HG03196 (cell line): ENCODE measurements around the gene CHD3.

Experiments
- ATAC-seq: cut with Tn5 transposase; IDR thresholded peaks from one replicate; pipeline ENCODE4 v1.9.1; 2021; ENCODE audit not compliant: unreplicated experiment

The CHD3 gene

DNA sequence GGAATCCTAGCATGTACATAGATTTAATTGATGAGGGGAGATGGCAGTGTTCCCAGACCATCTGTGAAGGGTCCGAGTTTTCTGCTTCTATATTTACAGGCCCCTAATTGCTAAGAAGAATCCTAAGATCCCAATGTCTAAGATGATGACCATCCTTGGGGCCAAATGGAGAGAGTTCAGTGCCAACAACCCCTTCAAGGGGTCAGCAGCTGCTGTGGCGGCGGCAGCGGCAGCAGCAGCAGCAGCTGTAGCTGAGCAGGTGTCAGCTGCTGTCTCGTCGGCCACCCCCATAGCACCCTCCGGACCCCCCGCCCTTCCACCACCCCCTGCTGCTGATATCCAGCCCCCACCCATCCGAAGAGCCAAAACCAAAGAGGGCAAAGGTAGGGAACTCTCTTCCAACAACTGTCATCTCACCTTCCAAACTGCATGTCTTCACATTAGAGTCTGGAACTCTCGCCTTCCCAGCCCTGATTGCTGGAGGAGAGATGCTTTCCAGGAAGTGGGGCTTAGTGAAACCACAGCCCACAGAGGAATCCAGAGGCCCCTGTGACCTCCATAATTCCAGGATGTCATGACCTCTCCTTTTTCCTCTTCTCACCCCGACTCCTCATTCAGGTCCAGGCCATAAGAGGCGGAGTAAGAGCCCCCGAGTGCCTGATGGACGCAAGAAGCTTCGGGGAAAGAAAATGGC lies 4.7 kb downstream of the CHD3 start:
- no peak for ATAC-seq

DNA sequence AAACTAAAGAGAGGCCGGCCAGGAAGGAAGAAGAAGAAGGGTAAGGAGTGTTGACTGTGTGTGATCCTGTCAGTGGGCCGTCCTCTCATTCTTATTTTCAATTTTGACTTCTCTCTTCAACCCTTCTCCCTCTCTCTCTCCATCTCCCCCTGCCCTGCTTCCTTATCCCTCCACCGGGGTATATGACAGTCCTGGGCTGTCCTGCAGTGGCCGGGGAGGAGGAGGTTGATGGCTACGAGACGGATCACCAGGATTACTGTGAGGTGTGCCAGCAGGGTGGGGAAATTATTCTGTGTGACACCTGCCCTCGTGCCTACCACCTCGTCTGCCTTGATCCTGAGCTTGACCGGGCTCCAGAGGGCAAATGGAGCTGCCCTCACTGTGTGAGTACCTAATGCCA lies 5.6 kb downstream of the CHD3 start:
- no peak for ATAC-seq

GRCh38 chr17:7894866-7895265 lies 6.3 kb downstream of the CHD3 start:
- ATAC-seq: no peak

DNA sequence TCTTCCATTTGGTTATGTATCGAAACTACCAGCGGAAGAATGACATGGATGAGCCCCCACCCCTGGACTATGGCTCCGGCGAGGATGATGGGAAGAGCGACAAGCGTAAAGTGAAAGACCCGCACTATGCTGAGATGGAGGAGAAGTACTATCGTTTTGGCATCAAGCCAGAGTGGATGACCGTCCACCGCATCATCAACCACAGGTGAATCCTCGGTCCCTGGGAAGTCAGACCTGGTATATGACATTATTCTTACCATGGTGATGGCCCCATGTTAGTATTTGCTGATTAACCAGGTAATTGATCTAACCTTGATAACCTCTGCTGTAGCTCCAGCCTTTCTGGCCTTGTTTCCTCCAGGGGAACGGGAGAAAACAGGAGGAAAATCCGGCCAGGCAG lies 8.5 kb downstream of the CHD3 start:
- no peak for ATAC-seq

GRCh38 chr17:7897773-7898172 lies 9.2 kb downstream of the CHD3 start:
- ATAC-seq: no peak

GRCh38 chr17:7903154-7904103 lies 14.8 kb downstream of the CHD3 start:
- no peak for ATAC-seq

DNA sequence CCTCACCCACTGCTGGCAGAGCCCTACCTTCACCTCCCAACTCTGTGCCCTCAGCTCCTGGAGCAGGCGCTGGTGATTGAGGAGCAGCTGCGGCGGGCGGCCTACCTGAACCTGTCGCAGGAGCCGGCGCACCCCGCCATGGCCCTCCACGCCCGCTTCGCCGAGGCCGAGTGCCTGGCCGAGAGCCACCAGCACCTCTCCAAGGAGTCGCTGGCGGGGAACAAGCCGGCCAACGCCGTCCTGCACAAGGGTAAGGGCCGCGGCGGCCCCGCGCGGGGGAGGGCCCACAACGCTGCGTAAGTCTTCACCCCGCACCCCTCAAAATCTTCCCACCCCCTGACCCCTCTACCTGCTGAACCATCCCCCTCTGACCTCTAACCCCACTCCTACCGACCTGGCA lies 20.5 kb downstream of the CHD3 start:
- ATAC-seq: no peak

DNA sequence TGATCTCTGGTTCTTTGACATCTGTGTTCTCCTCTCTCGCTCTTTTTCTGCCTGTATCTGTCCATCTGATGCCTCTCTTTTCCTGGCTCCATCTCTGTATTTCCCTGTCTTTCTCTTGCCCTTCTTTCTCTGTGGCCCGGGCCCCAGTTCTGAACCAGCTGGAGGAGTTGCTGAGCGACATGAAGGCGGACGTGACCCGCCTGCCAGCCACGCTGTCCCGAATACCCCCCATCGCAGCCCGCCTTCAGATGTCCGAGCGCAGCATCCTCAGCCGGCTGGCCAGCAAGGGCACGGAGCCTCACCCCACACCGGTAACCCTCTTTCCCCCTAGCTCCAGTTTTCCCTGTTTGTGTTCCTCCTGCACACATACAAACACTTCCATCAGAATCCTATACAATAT lies 21.7 kb downstream of the CHD3 start:
- ATAC-seq: no peak

GRCh38 chr17:7910711-7911110 lies 22.1 kb downstream of the CHD3 start:
- no peak for ATAC-seq

DNA sequence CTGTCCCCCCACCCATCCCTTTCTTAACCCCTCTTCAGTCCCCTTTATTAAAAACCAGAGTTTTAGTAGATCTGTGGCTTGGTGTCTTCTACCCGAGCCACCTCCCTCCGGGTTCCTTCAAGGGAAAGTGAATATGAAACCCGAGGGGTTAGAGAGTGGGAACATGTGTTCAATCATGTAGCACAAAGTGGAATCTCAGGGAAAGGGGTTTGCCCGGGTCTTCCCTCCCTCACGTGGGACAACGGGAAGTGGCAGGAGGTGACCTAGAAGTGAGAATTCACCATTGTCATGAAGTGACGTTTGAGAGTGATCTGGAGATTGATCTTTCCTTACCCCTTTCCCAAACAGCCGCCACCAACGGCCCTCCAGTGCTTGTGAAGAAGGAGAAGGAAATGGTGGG lies 22.5 kb downstream of the CHD3 start:
- no peak for ATAC-seq

- no peak for ATAC-seq
These were observed 24.4 kb downstream of the CHD3 start for GRCh38 chr17:7912927-7913524.

- ATAC-seq: peak; percentile 10
These were observed 26.6 kb downstream of the CHD3 start for GRCh38 chr17:7915179-7915610.

DNA sequence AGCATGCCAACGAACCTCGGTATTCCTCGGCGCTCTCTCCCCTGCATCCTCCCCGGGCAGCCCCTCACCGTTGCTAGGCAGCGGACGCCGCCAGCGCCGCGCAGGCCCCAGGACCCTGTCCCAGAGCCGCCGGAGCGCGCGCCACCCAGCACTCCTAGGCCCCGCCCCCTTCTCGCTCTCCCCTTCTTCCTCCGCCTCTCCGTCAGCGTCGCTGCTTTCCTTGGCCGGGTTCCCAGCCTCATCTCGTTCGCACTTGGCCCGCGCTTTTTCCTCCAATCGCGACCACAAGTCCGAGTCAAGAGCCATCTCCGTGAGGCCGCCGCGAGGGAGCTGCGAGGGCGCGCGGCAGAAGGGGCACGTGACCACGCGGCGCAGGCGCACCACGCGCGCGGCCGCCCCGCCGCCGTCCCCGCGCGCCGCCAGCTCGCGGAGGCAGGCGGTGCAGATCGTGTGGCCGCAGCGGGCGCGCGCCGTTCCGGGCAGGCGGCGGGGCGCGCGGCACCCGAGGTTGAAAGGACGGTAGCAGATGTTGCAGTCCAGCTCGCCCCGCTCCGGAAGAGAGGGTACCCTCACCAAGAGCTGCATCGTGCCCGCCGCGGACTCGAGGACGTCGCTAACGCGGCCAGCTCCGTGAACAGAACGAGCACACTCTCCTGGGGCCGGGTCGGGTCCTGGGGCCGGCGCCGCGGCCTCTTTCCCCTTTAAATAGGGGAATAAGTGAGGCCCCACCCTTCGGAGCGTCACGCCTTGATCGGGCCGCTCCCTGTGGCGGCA lies 27.2 kb downstream of the CHD3 start, which contains the start of gene RNF227:
RNF227 (minus strand) TSS at position 679 of the 774 bp plus-strand sequence; CDS start at position 585, 94 bp downstream.
- peak; percentile 70 for ATAC-seq

GRCh38 chr17:7916385-7916682 lies 27.7 kb downstream of the CHD3 start:
- peak; percentile 16 for ATAC-seq

DNA sequence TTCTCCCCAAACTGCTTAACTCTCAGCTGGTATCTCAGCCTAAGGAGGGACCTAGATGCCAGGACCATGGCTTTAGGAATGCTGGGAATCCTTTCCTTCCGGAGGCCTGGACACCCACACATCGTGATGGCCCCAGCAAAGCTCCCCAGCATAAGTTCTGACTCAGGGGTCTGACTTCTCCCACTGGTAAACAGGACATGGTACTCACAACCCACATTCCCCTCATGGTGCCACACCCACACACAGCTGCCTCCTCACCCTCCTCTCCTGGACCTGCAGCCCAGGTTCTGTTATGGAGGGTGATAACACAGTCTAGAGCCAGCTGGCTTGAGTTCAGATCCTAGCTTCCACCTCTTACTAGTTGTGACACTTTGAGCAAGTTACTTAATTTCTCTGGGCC lies 28.2 kb downstream of the CHD3 start:
- no peak for ATAC-seq

- ATAC-seq: no peak
These were observed 33.8 kb downstream of the CHD3 start for GRCh38 chr17:7922269-7922844.

- no peak for ATAC-seq
These were observed 34.4 kb downstream of the CHD3 start for GRCh38 chr17:7922845-7923628.

GRCh38 chr17:7927596-7927995 lies 39.0 kb downstream of the CHD3 start:
- no peak for ATAC-seq

DNA sequence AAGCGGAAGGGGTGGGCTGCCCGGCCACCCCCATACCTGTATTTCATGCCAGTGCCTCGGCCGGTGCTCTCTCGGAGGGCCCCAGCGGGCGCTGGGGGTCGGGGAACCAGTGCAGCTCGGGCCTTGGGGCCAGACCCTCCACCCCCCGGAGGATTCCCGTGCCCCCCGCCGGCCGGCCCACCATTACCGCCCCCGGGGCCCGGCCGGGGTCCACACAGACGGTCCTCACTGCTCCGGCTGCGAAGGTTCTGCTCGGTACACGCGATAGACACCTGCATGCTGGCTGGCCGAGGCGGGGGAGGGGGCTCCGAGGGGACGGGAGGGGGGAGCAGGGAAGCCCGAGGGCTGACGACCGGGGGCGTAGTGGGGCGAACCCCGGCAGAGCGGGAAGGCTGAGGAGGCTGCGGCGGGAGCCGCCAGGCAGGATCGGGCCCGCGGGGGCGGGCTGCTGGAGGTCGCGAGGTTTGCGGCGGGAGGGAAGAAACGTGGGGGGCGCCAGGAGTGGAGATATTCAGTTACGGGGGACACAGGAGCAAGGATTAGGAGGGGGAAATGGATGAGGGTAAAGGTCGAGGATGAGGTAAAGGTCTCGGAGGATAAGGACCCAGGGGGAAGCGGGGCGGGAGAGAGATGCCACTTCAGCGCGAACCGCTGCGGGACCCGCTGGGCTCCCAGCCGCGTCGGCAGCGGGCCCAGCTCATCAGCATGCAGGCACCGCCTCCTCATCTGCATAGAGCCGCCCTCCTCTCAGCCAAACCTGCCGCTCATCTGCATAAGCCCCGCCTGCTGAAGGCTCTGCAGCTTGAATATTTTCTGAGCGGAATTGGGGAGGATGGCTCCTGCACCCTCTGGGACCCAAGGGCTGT lies 40.8 kb downstream of the CHD3 start, which contains the start of gene KCNAB3:
KCNAB3 (minus strand) TSS at position 699 of the 866 bp plus-strand sequence; CDS start at position 278, 421 bp downstream.
- ATAC-seq: no peak
